ENCODE measurements around the gene GIT2. TPM values are rescaled to one million over a fixed set of nuclear protein-coding genes. Genes with fewer than 3 reads are reported as not detected.
A peak's percentile ranks its signal among the peaks of the same experiment; 100 is the strongest.

GIT2 gene
- total RNA-seq, 1 donor from 2014 or later = 89.1 TPM

GRCh38 chr12:109880043-109880931 is 115.9 kb downstream of the GIT2 start, which contains the start of gene GLTP:
Gene GLTP (minus strand): TSS chr12:109880541. CDS start chr12:109880374, 167 bp downstream.
- TF ChIP-seq, protein P1, sequence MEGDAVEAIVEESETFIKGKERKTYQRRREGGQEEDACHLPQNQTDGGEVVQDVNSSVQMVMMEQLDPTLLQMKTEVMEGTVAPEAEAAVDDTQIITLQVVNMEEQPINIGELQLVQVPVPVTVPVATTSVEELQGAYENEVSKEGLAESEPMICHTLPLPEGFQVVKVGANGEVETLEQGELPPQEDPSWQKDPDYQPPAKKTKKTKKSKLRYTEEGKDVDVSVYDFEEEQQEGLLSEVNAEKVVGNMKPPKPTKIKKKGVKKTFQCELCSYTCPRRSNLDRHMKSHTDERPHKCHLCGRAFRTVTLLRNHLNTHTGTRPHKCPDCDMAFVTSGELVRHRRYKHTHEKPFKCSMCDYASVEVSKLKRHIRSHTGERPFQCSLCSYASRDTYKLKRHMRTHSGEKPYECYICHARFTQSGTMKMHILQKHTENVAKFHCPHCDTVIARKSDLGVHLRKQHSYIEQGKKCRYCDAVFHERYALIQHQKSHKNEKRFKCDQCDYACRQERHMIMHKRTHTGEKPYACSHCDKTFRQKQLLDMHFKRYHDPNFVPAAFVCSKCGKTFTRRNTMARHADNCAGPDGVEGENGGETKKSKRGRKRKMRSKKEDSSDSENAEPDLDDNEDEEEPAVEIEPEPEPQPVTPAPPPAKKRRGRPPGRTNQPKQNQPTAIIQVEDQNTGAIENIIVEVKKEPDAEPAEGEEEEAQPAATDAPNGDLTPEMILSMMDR (IDR thresholded peaks at IDR 0.05; ENCODE audit: unreplicated experiment) = no peak
- H3K4me3 Mint-ChIP-seq (ENCODE audit: unreplicated experiment) = peak within 1 kb of the TSS; percentile 98
- peaks cover 17% of the 10 kb centered on the region for H3K36me3 Mint-ChIP-seq (ENCODE audit: low read depth, unreplicated experiment)
- peaks cover 60% of the 10 kb centered on the region for H3K4me1 Mint-ChIP-seq (ENCODE audit: unreplicated experiment)
- peak within 1 kb of the TSS; percentile 88 for H3K27ac Mint-ChIP-seq (ENCODE audit: unreplicated experiment)
- DNase-seq (ENCODE audit: low spot score) = peak; percentile 91
- H3K9me3 Mint-ChIP-seq (ENCODE audit: unreplicated experiment) = no peaks in the 10 kb centered on the region
- H3K27me3 Mint-ChIP-seq (ENCODE audit: unreplicated experiment) = peaks cover 19% of the 10 kb centered on the region

Other genes with a start within 250 kb of the GIT2 start
- 7.0 TPM for gene TRPV4, start 163.0 kb downstream of the GIT2 start, total RNA-seq (ENCODE audit: unreplicated experiment)
- gene GLTP, start 115.8 kb downstream of the GIT2 start, total RNA-seq (ENCODE audit: unreplicated experiment) = 51.2 TPM
- gene TCHP, start 96.1 kb downstream of the GIT2 start, total RNA-seq (ENCODE audit: unreplicated experiment) = 20.8 TPM
- gene ANKRD13A, start 3.1 kb upstream of the GIT2 start, total RNA-seq (ENCODE audit: unreplicated experiment) = 55.4 TPM
- 21.9 TPM for gene C12orf76, start 52.2 kb upstream of the GIT2 start, total RNA-seq (ENCODE audit: unreplicated experiment)
- 18.7 TPM for gene IFT81, start 128.0 kb upstream of the GIT2 start, total RNA-seq (ENCODE audit: unreplicated experiment)